GM19328 (cell line): ENCODE results near the gene BEST4.
A peak's percentile ranks its signal among the peaks of the same experiment; 100 is the strongest.
"Not testable (repeated sequence)": the region's sequence is repeated elsewhere in the genome, so short reads cannot be mapped to it uniquely, and the experiment has no call there.

ENCODE experiments used
- ATAC-seq: cut with Tn5 transposase; IDR thresholded peaks from one replicate; pipeline ENCODE4 v1.9.1; 2021; ENCODE audit warnings: mild to moderate bottlenecking, moderate library complexity; ENCODE audit not compliant: unreplicated experiment

Gene BEST4

DNA sequence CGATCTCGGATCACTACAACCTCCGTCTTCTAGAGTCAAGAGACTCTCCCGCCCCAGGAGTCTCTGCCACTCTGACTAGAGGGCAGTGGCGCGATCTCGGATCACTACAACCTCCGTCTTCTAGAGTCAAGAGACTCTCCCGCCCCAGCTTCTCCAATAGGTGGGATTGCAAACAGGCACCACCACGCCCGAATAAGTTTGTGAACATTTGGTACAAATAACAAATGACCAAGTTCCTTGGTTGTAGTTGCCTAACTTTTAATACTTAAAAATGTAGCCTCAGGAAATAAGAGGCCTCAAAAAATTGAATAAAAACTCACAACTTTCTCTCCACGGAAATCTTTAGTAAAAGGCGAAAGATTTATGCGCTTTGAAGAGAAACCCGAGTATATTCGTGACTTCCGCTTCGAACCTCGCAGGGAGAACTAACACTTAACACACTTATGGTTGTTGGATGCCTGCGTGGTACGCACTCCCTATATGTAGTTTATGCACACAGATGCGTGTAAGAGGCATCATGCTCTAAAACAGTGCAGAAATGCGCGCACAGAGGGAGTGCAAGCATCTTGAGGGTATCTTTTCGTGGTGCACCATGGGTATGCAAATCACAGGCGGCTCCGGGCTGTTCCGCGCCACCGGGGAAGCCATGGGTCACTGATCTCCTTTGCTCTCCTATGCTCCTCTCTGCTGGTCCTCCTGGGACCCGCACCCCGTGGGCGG, 31.8 kb upstream of the BEST4 start:
- ATAC-seq: peak; percentile 76

DNA sequence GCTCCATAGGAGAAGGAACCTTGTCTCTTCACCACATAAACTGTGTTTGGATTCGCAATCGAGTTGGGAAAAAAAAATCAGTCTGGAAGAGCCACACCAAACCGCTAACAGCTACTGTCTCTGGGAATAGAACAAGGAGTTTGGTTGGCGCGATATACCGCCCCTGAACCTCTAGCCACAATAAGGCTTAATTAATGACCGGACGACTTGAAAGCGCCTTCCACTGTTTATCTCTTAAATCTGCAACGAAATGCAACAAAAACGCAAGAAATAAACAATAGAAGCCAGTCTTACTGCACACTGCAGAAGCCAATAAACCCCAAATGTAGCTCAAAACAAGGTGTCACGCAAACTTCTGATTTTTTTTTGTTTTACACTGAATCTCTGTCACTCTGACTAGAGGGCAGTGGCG, 31.2 kb upstream of the BEST4 start:
- ATAC-seq: no peak

DNA sequence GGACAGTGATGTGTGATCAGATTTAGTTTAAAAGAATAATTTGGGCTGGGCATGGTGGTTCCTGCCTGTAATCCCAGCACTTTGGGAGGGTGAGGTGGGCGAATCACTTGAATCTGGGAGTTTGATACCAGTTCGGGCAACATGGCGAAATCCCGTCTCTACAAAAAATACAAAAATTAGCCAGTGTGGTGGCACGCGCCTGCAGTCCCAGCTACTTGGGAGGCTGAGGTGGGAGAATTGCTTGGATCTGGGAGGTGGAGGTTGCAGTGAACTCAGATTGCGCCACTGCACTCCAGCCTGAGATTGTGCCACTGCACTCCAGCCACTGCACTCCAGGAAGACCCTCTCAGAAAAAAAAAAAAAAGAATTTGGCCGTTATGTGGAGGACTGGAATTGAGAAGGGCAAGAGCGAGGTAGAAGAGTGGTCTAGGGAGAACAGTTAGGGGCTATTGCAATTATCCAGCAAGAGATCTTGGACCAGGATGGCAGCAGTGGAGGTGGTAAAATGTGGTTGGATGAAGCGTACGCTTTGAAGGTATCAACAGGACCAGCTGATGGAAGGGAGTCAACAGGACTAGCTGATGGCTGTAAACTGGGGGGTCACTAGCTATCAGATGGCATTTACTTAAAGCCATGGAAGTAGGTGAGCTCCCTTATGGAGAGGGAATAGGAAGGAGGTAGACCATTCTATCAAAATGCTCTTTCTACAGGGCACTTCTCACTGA, 30.0 kb upstream of the BEST4 start:
- ATAC-seq: no peak

DNA sequence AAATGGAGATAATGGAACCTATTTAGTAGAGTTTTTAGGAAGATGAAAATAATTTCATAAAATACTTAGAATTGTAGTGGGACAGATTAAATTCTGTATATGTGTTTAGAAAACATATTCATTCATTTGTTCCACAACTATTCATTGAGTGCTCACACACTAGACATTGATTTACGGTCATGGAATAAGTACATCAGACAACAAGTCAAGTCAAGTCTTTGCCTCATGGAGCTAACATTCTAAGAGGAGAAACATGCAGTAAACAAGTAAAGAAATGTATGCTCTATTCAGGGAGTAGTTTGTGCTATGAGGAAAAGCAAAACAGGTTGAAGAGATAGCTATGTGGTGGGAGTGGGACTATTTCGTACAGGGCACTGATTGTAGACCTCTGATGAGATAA, 29.3 kb upstream of the BEST4 start:
- ATAC-seq: no peak

DNA sequence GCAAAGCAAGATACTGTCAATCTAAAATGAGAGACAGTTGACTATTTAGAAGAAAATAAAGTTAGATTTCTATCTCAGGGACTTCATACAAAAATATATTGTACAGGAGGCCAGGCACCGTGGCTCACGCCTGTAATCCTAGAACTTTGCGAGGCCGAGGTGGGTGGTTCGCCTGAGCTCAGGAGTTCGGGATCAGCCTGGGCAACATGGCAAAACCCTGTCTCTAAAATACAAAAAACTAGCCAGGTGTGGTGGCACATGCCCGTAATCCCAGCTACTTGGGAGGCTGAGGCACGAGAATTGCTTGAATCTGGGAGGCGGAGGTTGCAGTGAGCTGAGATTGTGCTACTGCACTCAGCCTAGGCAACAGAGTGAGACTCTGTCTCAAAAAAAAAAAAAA, 28.0 kb upstream of the BEST4 start:
- ATAC-seq: not testable (repeated sequence)

DNA sequence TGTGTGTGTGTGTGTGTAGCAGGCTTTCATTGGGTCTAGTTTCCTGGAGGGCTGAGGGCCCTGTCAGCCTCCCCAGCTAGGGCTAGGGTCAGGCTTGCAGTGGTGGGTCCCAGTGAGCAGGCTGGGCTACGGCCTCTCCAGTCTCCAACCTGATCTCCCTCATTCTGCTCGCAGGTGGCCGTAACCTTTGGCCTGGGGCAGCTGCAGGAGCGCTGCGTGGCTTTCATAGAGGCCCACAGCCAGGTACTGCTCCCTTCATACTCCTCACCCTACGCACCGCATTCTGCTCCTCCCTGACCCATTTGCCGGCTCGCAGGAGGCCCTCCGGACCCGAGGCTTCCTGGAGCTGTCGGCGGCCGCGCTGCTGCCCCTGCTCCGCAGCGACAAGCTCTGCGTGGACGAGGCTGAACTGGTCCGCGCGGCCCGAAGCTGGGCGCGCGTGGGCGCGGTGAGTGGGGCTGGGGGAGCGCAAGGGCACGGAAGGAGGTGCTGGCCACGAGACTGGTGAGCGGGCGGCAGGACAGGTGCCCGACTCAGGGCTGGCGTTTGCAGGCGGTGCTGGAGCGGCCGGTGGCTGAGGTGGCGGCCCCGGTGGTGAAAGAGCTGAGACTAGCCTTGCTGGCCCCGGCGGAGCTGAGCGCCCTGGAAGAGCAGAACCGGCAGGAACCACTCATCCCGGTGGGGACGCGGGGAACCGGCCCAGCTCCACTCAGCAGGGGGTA, 25.0 kb upstream of the BEST4 start:
- ATAC-seq: no peak

DNA sequence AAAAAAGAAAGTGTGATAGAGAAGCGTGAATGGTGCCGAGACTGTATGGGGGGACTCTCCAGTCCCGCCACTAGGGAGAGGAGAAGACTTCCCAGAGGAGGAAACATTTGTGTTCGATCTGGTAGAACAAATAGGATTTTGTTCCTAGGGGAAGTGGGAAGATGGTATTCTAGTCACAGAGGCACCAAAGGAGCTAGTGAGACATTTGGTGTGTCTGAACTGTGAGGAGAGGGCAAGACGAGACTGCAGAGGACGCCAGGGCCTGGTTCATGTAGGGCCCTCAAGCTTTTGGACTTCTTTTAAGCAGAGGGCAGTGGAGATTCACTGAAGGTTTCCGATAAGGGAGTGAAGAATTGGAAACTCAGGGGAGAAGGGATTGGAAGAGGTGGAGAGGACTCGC, 23.3 kb upstream of the BEST4 start:
- ATAC-seq: no peak

DNA sequence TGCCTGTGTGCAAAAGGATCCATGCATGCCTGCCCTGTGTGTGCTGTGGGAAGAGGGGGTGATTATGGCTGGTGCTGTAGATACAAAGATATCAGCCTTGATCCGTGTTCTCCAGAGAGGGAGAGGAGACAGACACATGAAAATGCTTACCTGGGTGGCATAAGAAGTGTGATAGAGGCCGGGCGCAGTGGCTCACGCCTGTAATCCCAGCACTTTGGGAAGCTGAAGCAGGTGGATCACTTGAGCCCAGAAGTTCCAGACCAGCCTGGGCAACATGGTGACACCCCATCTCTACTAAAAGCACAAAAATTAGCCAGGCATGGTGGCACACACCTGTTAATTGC, 22.8 kb upstream of the BEST4 start:
- ATAC-seq: not testable (repeated sequence)

DNA sequence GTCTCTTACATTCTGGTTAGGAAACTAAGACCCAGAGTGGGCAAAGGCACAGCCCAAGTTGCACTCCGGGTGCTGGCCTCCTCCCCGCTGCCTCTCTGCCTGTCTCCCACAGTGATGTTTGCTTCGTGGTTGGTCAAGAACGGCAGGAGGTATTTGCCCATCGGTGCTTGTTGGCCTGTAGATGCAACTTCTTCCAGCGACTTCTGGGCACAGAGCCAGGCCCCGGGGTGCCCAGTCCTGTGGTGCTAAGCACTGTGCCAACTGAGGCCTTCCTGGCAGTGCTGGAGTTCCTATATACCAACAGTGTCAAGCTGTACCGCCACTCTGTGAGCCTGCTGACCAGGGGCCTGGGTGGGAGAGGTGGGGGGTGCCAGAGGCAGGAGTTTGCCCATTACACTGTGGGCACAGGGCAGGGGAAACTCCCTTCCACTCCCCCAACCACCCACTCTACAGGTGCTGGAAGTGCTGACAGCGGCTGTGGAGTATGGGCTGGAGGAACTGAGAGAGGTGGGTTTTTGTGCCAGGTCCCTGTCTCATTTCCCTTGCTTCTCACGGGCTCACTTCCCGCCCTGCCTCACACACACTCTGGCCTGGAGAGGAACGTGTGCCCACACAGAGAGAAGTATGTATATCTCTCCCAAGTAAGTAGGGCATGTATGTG, 22.3 kb upstream of the BEST4 start:
- ATAC-seq: no peak

DNA sequence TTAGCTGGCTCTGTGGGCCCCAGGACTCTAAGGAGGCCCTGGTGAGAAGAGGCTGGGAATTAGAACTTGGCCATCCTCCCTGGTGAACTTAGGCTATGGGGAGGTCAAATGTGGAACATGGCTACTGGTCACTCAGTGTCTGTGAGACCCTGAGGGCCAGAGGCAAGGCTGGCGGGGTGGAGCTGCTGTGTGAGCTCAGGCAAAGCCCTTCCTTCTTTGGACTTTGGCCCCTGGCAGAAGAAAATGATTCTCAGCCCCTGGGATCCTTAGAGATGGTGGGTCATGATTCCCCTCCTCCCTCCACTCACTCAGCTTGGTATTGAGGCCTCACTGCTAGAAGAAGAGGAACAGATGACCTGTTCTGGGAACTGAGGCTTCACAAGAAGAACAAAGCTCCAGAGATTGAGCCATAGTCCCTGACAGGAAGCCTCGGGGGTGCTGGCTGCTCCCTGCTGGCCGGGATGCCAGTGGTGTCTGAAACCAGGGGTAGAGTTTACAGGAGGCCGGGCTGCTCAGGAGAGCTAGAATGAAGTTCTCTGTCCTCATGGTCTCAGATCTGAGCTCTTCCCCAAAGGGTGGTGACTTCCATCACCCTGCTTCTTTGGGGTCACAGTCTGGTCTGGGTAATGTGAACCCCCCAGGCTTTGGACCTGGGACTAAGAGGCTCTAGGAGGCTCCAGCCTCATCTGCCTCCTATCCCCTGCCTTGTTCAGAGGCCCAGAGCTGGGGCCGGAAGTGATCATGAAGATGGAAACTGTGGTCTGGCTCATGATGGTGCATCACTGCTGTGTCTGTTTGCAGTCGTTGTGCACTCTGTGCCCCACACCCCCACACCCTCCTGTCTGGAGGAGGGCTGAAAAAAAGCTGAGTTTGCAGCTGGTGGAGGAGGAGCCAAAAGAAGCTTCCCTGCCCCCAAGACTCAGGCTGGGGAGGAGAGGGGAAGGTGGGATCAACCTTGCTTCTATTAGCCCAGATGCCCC, 21.3 kb upstream of the BEST4 start:
- ATAC-seq: peak; percentile 51

DNA sequence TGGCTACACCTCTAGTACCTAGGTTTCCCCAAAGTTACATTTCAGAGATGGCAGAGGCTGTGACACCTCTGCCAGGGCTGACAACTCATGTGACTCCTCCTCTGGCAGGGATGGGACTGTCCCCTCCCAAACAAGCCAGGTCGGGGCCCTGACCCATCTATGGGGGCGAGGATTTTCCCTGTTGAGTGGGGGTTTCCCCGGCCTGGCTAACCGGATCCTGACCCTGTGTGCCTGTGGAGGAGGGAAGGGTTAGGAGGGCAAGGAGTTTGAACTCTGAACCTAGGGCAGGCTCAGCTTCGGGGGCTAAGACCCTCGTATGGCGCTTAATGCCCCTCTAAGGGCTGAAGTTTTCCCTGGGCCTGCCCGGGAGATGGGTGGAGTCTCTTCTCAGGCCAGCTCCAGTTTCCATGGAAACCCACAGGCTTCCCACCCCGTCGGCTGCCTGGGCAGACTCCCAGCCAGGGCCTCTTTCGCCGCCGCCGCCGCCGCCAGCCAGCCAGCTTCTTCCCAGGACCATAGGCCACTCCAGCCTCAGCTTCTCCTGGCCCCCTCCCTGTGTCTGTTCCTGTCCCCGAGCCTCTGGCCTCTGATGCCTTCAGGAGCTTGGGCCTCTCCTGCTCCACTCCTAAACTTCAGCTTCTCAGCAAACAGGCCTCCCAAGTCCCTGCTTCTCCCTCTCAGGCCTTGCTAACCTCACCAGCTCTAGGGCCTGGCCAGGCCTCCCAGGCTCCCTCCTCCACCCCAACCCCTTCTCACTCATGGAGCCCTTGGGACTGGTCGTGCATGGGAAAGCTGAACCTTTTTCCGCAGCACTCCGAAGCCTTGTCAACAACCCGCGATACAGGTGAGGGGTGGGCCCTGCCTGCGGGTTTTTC, 20.3 kb upstream of the BEST4 start, which contains the start of gene BTBD19:
Gene BTBD19 (plus strand): TSS at position 461 of the 875 bp plus-strand sequence. CDS start 298 bp downstream, at position 759.
- no peak for ATAC-seq

DNA sequence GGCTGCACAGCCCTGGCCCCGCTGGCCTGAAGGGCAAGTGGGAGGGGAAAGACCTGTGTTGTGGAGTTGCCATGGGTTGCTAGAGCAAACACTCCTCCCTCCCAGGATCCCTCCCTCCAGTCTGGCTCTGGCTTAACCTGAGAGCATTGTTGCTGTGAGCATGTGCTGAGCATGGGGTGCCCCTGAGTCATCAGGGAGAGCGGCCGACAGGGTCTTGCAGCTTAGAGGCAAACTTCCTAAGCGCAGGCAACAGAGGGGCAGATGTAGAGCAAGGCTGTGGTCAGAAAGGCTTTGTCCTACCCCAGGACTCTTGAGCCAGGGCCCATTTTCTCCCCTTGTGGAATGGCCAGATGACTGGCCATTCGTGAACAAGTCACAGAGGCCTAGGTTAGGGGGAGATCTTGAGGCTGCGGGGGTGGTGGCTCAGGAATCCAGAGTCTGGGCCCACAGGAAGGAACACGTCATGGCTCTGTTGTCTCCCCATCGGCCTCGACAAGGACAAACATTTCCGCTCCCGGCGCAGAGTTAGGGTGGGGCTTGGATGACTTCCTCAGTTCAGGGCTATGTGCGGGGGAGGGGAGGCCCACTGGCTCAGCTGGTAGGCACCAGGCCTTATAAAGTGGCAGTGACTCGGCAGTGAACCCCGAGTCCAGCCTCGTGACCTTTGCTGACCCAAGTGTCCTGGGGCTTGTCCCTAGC, 19.5 kb upstream of the BEST4 start:
- ATAC-seq: no peak

DNA sequence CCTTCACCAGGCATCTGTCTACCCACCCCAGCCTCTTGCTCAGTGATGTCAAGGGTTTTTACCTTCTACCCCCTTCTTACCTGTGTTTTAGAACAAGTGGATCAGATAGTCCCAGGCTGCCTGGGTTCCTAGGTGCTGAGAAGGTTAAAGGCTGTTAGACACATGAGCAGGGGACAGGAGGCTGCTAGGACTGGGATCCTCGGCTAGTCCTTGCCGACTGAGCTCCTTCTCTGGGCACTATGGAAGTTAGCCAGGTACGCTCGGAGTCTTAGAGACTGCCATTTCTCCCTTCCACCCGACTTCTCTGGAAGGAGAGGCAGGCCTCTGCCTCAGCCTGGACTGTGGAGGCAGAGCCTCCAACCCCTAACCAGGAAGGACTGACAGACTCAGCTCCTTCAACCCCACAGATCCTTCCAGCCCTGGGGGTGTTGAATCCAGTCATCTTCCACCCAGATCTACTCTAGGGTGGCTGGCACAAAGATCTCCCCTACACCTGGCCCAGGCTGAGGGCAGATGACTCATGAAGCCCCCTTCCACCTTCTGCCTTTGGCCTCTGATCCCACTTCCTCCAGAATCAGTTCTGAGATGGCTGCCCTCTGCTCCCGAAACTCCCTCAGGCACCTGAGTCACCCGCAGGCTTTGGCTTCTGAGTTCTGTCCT, 18.9 kb upstream of the BEST4 start, which contains the start of gene DYNLT4:
Gene DYNLT4 (minus strand): TSS at position 648 of the 660 bp plus-strand sequence. CDS start 683 bp downstream, outside the sequence.
- no peak for ATAC-seq

DNA sequence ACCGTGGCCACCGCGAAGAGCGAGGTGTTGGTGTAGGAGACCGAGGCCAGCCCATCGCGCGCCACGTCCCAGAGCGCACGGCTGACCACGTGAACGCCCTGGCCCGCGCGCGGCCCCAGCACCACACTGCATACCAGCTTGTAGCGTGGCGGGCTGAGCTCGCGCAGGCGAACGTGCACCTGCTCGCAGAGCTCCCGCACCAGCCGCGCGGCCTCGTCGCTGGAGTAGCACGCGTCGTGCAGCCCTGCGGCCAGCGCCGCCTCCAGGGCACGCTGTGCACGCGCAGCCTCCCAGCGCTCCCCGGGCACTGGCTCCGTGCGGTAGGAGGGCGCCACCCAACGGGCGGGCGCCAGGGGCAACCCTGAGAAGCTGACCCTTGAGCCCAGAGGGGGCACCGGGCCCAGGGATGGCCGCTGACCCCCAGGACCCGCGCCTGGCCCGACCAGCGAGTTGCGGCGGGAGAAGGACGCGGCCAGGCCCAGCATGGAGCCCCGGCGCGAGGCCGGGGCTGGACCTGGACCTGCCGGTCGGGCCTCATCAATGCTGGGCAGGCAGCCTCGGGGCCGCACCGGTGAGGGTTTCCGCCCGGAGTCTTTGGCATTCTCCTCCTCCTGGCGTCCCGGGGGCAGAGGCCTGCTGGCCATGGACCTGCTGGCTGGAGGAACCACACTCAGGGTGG, 18.2 kb upstream of the BEST4 start:
- no peak for ATAC-seq

DNA sequence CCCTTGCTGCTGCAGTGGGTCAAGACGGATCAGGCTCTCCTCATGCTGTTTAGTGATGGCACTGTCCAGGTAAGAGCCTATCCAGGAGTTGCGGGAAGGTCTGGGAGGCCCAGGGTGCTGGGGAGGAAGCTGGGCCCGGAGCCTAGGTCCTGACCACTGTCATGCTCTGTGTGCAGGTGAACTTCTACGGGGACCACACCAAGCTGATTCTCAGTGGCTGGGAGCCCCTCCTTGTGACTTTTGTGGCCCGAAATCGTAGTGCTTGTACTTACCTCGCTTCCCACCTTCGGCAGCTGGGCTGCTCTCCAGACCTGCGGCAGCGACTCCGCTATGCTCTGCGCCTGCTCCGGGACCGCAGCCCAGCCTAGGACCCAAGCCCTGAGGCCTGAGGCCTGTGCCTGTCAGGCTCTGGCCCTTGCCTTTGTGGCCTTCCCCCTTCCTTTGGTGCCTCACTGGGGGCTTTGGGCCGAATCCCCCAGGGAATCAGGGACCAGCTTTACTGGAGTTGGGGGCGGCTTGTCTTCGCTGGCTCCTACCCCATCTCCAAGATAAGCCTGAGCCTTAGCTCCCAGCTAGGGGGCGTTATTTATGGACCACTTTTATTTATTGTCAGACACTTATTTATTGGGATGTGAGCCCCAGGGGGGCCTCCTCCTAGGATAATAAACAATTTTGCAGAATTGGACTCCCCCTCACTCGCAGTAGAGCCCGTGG, 17.5 kb upstream of the BEST4 start:
- ATAC-seq: no peak

DNA sequence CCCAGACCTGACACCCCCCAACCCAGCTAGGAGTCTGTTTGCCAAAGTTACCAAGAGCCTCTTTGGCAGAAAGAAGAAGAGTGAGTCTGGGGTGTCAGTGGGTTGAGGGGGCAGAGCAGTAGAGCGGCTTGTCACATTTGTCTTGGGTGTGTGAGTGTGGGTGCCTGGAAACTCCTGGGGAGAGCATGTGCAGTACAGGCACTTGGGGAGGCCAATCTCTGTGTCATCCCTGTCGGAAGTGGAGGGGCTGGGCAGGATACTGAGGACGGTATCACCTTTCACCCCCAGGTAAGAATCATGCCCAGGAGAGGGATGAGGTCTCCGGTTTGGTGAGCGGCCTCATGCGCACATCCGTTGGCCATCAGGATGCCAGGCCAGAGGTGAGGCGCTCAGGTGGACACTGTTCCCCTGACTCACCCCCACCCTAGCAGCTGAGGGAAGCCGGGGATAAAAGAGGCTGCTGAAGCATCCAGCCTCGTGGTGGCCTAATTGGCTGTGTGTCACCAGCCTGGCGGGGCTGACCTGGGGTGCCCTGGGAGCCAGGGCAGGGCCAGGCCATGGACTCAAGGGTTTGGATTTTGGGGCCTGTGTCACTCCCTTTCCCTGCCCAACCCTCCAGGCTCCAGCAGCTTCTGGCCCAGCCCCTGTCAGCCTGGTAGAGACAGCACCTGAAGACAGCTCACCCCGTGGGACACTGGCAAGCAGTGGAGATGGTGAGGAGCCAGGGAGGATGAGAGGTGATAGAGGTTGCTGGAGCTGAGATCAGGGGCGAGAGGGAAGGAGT, 15.5 kb upstream of the BEST4 start:
- no peak for ATAC-seq
